ENCODE data around the gene ZSWIM1. TPM values are rescaled to one million over a fixed set of nuclear protein-coding genes. Genes with fewer than 3 reads are reported as not detected.

The ZSWIM1 gene
- total RNA-seq, 1 experiment from 2014 or later: 13.0 TPM

DNA sequence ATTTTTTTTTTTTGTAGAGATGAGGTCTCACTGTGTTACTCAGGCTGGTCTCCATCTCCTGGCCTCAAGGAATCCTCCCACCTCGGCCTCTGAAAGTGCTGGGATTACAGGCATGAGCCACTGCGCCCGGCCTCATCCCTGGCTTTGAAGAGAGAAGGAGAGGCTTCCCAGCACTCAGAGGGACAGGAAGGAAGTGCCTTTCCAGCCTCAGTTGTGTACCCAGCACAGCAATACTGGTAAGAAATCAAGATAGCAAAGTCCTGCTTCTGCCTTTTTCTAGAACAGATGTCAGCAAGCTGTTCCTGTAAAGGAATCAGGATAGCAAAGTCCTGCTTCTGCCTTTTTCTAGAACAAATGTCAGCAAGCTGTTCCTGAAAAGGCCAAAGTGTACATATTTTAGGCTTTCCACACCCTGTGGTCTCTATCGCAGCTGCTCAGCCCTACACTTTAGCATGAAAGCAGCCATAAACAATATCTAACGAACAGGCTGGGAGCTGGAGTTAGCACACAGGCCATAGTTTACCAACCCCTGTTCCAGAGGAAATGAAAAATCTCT, 37.2 kb downstream of the ZSWIM1 start (continued):
- TF ChIP-seq CEBPB (IDR thresholded peaks at IDR 0.05; ENCODE audit: low read depth) (no peak), POLR2AphosphoS5 (IDR thresholded peaks at IDR 0.05; ENCODE audit: low read depth, low read length) (no peak), SIN3A (IDR thresholded peaks at IDR 0.05; ENCODE audit: low read depth) (no peak)
- TF ChIP-seq, protein P1, sequence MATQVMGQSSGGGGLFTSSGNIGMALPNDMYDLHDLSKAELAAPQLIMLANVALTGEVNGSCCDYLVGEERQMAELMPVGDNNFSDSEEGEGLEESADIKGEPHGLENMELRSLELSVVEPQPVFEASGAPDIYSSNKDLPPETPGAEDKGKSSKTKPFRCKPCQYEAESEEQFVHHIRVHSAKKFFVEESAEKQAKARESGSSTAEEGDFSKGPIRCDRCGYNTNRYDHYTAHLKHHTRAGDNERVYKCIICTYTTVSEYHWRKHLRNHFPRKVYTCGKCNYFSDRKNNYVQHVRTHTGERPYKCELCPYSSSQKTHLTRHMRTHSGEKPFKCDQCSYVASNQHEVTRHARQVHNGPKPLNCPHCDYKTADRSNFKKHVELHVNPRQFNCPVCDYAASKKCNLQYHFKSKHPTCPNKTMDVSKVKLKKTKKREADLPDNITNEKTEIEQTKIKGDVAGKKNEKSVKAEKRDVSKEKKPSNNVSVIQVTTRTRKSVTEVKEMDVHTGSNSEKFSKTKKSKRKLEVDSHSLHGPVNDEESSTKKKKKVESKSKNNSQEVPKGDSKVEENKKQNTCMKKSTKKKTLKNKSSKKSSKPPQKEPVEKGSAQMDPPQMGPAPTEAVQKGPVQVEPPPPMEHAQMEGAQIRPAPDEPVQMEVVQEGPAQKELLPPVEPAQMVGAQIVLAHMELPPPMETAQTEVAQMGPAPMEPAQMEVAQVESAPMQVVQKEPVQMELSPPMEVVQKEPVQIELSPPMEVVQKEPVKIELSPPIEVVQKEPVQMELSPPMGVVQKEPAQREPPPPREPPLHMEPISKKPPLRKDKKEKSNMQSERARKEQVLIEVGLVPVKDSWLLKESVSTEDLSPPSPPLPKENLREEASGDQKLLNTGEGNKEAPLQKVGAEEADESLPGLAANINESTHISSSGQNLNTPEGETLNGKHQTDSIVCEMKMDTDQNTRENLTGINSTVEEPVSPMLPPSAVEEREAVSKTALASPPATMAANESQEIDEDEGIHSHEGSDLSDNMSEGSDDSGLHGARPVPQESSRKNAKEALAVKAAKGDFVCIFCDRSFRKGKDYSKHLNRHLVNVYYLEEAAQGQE (IDR thresholded peaks at IDR 0.05; ENCODE audit: low read depth): no peak

DNA sequence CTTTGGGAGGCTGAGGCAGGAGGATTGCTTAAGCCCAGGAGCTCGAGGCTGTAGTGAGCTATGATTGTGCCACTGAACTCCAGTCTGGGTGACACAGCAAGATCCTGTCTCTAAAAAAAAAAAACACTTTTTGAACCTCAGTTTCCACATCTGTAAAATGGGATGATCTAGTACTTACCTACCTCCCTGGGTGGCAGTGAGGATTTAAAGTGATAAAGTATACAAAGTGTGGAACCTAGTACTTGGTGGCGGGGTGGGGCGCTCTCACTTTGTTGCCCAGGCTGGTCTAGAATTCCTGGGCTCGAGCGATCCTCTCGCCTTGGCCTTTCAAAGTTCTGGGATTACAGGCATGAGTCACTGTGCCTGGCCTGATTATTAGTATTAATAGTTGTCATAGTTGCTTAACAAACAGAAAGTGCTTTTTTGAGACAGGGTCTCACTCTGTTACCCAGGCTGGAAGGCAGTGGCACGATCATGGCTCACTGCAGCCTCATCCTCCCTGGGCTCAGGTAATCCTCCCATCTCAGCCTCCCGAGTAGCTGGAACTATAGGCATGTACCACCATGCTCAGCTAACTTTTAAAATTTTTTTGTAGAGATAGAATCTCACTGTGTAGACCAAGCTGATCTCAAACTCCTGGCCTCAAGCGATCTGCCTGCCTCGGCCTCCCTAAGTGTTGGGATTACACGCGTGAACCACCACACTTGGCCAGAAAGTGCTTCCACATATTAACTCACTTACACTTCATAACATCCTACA, 37.9 kb downstream of the ZSWIM1 start:
- Histone ChIP-seq H2AFZ (ENCODE audit: low read depth, low read length, poor library complexity, severe bottlenecking) (no peak overlapping the region), H3K79me2 (ENCODE audit: insufficient read depth, low read length) (no peaks in the 10 kb centered on the region), H3K9me2 (ENCODE audit: insufficient read depth) (no peaks in the 10 kb centered on the region), H3K4me3 (replicated peaks in 1 of 2; ENCODE audit: low read depth in 1 of 2, low read length in 2 of 2) (no peak overlapping the region), H3K9me3 (ENCODE audit: control insufficient read depth in 1 of 2, insufficient read depth in 1 of 2, low read depth in 1 of 2, low read length in 2 of 2) (no peaks in the 10 kb centered on the region), H3K9ac (ENCODE audit: low read length) (no peak overlapping the region), H3K4me1 (ENCODE audit: control insufficient read depth in 1 of 2, insufficient read depth in 2 of 2, low read length in 2 of 2) (no peaks in the 10 kb centered on the region), H3K27ac (ENCODE audit: low read depth, low read length) (no peak overlapping the region), H3K4me2 (ENCODE audit: low read length) (no peak overlapping the region), H3K27me3 (ENCODE audit: insufficient read depth, low read length) (no peaks in the 10 kb centered on the region), H4K20me1 (ENCODE audit: insufficient read depth) (no peaks in the 10 kb centered on the region), H3K36me3 (ENCODE audit: control insufficient read depth in 1 of 2, insufficient read depth in 2 of 2, low read length in 2 of 2) (no peaks in the 10 kb centered on the region)
- DNase-seq (ENCODE audit: low read depth, low spot score): no peak
- ChIA-PET RAD21 (ENCODE audit: low non-redundant PET in 1 of 2, low total read pairs in 2 of 2, uncharacterized antibody in 2 of 2, unreplicated experiment in 2 of 2) (no interaction called here), POLR2A (interaction anchor here (3.2 kb wide), 1 partner anchor 15 kb away, joined by 12 read pairs; the partner anchor contains the start of gene PCIF1), CTCF (interaction anchor here (0.6 to 1.1 kb wide), 2 partner anchors 14 to 15 kb away, joined by 3 to 4 read pairs; no protein-coding TSS in a partner anchor)
- no TSS peak for BruUV-seq (replicated peaks)
- intact Hi-C loops (cut with micrococcal nuclease): no loop called here
- no peak for ATAC-seq
- TF ChIP-seq, protein P2, sequence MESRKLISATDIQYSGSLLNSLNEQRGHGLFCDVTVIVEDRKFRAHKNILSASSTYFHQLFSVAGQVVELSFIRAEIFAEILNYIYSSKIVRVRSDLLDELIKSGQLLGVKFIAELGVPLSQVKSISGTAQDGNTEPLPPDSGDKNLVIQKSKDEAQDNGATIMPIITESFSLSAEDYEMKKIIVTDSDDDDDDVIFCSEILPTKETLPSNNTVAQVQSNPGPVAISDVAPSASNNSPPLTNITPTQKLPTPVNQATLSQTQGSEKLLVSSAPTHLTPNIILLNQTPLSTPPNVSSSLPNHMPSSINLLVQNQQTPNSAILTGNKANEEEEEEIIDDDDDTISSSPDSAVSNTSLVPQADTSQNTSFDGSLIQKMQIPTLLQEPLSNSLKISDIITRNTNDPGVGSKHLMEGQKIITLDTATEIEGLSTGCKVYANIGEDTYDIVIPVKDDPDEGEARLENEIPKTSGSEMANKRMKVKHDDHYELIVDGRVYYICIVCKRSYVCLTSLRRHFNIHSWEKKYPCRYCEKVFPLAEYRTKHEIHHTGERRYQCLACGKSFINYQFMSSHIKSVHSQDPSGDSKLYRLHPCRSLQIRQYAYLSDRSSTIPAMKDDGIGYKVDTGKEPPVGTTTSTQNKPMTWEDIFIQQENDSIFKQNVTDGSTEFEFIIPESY (IDR thresholded peaks at IDR 0.05; ENCODE audit: extremely low read depth, insufficient replicate concordance, low read length): no peak

Measured in HCT116 (cell line).